HG03432 (cell line): ENCODE data around the gene ANKRD29.
A peak's percentile ranks its signal among the peaks of the same experiment; 100 is the strongest.
"Not testable (repeated sequence)": the region's sequence is repeated elsewhere in the genome, so short reads cannot be mapped to it uniquely, and the experiment has no call there.

Experiments
- ATAC-seq: cut with Tn5 transposase; IDR thresholded peaks from one replicate; pipeline ENCODE4 v1.9.1; 2021; ENCODE audit warnings: mild to moderate bottlenecking, moderate library complexity; ENCODE audit not compliant: unreplicated experiment

Gene ANKRD29

GRCh38 chr18:23618862-23619387 is 43.8 kb downstream of the ANKRD29 start:
- ATAC-seq: peak; percentile 54

DNA sequence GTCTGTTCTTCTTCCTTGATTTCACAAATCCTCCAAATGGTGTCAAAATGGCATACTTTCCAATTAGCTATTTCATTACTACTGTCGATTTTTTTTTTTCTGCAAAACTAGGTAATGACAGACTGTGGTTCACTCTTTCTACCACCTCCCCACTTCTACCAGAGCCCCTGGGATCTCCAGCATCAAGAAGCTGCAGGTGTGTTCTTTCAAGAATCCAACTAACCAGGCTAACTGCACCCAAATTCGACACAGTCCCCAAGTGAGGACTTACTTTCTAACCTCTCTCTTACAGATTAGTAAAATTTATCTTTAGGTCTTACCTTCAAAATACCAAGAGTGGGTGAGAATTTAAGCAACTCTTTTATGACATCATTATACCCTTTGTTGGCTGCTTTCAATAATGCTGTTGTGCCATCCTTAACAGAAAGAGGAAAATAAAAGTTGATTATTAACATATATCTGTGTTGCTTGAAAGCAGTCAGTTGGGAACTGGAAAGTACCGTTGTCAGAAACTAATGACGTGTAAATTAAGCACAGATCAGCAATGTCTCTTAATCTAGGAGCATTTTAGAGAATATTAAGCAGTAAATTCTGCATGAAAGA is 45.2 kb downstream of the ANKRD29 start:
- peak; percentile 56 for ATAC-seq

- ATAC-seq: no peak
Observed at GRCh38 chr18:23616258-23616657, 46.5 kb downstream of the ANKRD29 start.

DNA sequence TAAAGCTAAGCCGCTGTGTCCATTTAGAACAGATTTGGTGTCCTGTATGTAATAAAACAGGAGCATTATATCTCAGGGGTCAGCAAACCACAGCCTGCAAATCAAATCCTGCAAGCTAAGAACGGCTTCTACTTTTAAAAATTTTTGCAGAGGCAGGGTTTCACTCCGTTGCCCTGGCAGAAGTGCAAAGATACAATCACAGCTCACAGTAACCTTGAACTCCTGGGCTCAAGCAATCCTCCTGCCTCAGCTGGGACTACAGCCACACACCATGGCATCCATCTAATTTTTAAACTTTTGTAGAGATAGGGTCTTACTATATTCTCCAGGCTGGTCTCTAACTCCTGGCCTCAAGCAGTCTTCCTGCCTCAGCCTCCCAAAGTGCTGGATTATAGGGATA is 47.8 kb downstream of the ANKRD29 start:
- no peak for ATAC-seq

GRCh38 chr18:23614413-23614812 is 48.3 kb downstream of the ANKRD29 start:
- ATAC-seq: no peak

- not testable (repeated sequence) for ATAC-seq
Observed at GRCh38 chr18:23613091-23613475, 49.6 kb downstream of the ANKRD29 start.

DNA sequence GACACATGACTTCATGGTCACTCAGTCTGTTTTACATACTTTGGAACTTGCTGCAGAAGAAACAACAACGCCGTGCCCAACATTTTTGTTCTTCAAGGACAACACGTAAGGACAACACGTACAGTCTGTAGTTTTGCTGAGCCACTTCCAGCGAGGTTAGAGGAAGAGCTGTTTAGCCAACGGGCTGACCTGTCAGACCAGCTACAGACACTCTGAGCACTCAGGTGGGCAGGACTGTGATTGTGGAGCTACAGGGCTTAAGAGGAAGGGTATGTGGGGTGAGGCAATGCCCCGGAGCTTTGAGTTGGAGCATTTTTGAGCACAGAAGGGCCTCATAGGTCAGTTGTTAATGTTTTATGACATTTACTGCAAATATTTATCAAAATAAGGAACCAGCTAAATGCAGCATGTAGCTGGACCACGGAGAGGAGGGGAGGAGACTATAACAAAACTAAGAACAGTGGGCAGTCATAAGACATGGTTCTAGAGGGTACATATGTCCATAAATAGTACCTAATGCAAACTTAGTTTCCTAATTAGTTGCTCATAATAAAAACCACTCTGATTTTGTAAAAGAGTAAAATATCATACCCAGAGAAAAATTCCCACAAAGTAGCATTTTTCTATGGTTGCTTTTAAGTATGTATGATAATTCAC is 50.1 kb downstream of the ANKRD29 start:
- ATAC-seq: peak; percentile 47

DNA sequence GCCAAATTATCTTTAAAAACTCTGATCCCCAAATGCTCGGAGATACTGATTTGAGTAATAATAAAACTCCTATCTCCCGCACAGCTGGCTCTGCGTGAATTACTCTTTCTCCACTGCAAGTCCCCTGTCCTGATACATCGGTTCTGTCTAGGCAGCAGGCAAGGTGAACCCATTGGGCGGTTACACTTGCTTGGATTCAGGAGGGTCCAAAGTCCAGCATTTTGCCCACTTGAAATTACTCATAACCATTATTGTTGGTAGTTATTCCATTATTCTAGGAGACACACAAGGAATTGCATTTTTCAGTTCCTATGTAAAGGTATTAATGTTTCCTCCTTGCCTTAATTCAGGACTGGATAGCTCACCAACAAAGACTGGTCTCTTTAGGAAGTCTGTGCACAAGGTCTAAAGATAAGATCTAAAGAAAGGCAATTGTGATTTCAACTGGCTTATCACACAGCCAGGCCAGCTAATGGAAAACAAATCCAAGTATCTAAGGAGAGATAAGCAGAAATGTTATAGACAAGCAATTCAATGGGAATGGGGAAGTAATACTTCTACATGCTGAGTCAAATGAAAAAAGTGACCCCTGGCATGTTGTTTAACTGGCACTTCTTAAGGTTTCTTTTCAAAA is 53.2 kb downstream of the ANKRD29 start:
- ATAC-seq: no peak

GRCh38 chr18:23608211-23608610 is 54.5 kb downstream of the ANKRD29 start:
- no peak for ATAC-seq

DNA sequence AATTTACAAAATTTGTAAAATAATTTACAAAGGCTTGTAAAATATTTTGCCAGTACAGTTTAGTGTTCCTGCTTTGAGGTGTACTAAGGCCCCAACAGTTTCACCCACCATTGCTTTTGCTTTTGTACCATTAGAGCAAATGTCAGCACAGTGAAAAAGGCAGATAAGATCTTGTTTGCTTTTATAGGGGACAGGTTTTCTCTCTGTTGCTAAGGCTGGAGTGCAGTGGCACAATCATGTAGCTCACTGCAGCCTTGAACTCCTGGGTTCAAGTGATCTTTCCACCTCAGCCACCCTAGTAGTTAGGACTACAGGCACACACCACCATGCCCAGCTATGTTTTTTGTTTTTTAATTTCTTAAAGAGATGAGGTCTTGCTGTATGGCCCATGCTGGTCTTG is 56.8 kb downstream of the ANKRD29 start:
- ATAC-seq: no peak

GRCh38 chr18:23599809-23600208 is 62.9 kb downstream of the ANKRD29 start:
- ATAC-seq: no peak

GRCh38 chr18:23596183-23596582 is 66.5 kb downstream of the ANKRD29 start:
- no peak for ATAC-seq

- no peak for ATAC-seq
Observed at GRCh38 chr18:23595591-23595990, 67.1 kb downstream of the ANKRD29 start.

GRCh38 chr18:23593720-23594119 is 69.0 kb downstream of the ANKRD29 start:
- no peak for ATAC-seq

- ATAC-seq: no peak
Observed at GRCh38 chr18:23592911-23593310, 69.8 kb downstream of the ANKRD29 start.

DNA sequence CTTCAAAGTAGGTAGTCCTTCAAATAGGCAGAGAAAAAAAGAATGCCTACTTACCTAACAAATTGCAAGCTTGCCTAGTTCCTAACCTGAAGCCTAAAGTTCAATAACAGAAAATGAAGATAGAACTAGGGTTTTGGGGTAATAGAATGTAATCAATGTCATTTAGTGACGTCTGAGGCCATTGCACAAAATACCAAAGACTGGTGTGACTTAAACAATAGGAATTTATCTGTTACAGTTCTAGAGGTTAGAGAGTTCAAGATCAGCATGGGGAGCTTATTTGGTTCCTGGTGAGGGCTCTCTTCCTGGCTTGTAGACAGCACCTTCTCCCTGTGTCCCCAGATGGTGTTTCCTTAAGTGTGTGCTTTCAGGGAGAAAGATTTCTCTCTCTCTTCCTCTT is 71.7 kb downstream of the ANKRD29 start:
- no peak for ATAC-seq

GRCh38 chr18:23588836-23589560 is 73.7 kb downstream of the ANKRD29 start:
- no peak for ATAC-seq

GRCh38 chr18:23587220-23587642 is 75.5 kb downstream of the ANKRD29 start:
- ATAC-seq: no peak

DNA sequence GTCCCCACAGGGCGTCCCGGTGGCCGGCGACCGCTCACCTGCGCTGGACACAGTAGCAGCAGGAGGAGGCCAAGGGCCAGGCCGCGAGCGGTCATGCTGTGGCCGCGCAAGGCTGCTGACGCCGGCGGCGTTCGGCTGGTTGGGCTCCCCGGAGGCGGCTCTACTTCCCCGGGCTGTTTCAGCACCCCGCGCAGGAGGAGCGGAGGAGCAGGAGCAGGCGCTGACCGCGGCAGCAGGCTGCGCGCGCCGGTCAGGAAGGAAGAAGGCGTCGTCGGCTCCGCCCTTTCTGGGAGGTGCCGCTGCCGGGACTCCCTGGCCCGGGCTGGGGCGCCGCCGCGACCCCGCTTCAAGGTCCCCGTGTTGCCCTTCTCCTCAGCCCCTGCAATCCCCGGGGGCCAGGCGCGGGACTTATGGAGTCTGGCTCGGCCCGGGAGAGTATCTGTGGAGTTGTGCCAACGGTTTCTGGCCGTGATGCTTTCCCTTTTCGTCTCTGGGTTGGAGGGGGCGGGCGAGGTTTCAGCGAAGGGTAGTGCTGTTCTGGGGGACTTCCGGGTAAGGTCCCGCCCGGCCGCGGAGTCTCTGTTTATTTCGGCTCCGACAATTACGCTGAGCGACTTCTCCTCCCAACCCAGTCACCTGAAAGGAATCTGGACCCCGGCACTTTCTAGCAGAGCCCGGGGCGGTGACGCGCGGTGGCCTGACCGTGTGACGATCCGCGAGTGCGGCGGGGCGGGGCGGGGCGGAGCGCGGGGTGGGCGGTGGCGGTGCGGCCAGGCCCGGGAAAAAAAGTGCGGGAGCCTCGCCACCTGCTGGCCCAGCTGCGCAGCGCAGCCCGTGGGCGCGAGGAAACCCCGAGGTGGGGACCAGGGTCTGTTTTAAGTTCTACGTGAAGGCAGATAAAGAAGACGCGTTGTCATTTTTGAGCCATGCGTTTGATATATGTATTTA is 76.2 kb downstream of the ANKRD29 start, which contains the start of gene NPC1:
Gene NPC1, minus strand, starts transcription at position 258 of the 948 bp plus-strand sequence. Its CDS starts 163 bp downstream, at position 95.
- ATAC-seq: peak; percentile 94

- ATAC-seq: peak; percentile 24
Observed at GRCh38 chr18:23585897-23586248, 76.8 kb downstream of the ANKRD29 start.
